Motor neuron (in vitro differentiated cells): ENCODE results near the gene USP48. TPM values are rescaled to one million over a fixed set of nuclear protein-coding genes. Genes with fewer than 3 reads are reported as not detected.
"Not testable (repeated sequence)": the region's sequence is repeated elsewhere in the genome, so short reads cannot be mapped to it uniquely, and the experiment has no call there.

Experiments used
- ATAC-seq, 8 experiments: fragments of 200-7000 bp; cut with Tn5 transposase; replicated peaks in 6 of 8; 2 replicates each; pipeline ENCODE4 v1.8.0; 2021; ENCODE audit warnings: mild to moderate bottlenecking in 8 of 8, moderate library complexity in 8 of 8
- H3K27ac ChIP-seq, 2 donors: fragments of 250-450 bp; sonication (Bioruptor Pico); 2 replicates each; pipeline ENCODE4 v1.9.0; 2021; ENCODE audit warnings: antibody characterized with exemption in 2 of 2, mild to moderate bottlenecking in 2 of 2, moderate library complexity in 1 of 2
- H3K4me1 ChIP-seq, 2 donors: fragments of 250-450 bp; sonication (Bioruptor Pico); replicated peaks in 1 of 2; 2 replicates each; pipeline ENCODE4 v1.6.1; 2021; ENCODE audit warnings: antibody characterized with exemption in 2 of 2, mild to moderate bottlenecking in 2 of 2, moderate library complexity in 1 of 2
- H3K4me3 ChIP-seq, 5 donors: fragments of 250-450 bp; sonication (Bioruptor Pico); 2 replicates each; pipeline ENCODE4 v1.9.0; 2021; ENCODE audit warnings: antibody characterized with exemption in 5 of 5, mild to moderate bottlenecking in 5 of 5, moderate library complexity in 4 of 5
- WGBS, 10 experiments: fragments of 450-650 bp; shearing (Covaris generic); methylation state at CpG; one replicate each; pipeline ENCODE4 v1.0.0; 2022; 5-methylcytosine and 5-hydroxymethylcytosine counted together
- in situ Hi-C, 9 experiments: fragments of 400-800 bp; cut with MboI; loops; one replicate each; pipeline ENCODE4 v1.15.0; 2021; ENCODE audit warnings: low sequenced_read_pairs in 9 of 9, low pct_unique_long_range_greater_than_20kb in 2 of 9; ENCODE audit not compliant: unreplicated experiment in 9 of 9
- total RNA-seq, 8 experiments: library from RNA; unstranded; fragments of 300-600 nt; gene quantifications; 2 replicates each; pipeline versions ENCODE4 v1.2.3 to v1.2.4, GENCODE V29; 2022

The USP48 gene
- total RNA-seq, 8 experiments from 2014 or later = 34.1 to 84.9 (median 54.9) TPM

DNA sequence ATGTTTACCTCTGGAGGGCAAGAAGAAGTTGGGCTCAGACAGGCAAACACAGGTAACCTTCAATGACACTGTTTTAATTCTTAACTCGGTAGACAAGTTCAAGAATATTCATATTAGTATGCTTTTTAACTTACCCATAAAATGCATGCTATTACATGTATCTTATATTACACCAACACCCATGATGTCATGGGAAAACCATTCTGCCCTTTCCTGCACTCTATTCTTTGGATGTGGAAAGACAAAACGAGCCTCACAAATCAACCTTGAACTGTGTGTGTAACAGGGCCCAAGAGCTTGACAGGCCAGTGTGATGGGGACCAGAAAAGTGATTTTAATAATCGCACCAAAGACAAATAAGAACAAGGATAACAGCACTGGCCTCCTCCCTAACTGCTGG lies 91.2 kb downstream of the USP48 start:
- in situ Hi-C loops = loop anchor here in 1 of 9 experiments (25.0 kb wide), 1 partner anchor 271 kb away; no protein-coding TSS in a partner anchor
- peak in 1 of 8 experiments; percentile 6 for ATAC-seq
- WGBS, 10 experiments = 35 to 100% (median 91%) methylated on average over 1 to 3 of the region's 3 CpGs

DNA sequence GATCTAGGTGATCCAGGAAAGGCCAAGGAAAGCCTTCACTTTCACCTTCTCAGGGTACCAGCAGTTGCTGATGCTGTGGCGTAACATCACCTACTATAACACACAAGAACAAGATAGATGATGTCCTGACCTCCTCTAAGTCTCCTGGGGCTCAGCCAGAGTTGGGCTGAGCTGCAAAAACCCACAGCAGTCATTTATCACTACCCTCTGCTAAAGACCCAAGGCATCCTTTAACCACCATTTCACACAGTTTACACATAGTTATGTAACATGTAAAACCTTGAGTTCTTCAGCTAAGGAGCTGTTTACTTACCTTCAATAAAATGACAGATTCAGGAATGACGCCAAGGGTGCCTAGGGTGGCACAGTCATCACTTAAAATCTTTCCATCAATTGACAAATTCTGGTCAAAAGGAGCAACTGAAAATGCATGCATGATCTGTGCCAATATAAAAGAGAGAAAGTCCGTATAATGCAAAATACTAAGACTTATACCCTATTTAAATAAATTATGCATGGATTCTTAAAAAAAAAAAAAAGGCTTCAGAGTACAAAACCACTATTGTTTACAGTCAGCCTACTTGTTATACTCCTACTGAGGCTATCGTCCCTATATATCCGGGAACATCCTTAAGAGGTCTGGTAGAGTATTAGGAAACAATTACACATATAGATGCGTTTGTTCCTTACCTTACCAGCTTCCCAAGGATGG lies 93.1 kb downstream of the USP48 start:
- peak; percentile 38 to 95 (median 89) for ATAC-seq
- Histone ChIP-seq H3K27ac (peak overlapping the region in 1 of 2 donors; percentile 46), H3K4me3 (no peak overlapping the region), H3K4me1 (peaks cover 13% of the 10 kb centered on the region in 2 donors)
- 0 to 100% (median 81%) methylated on average over 2 to 6 of the region's 6 CpGs for WGBS, 10 experiments
- in situ Hi-C loops = loop anchor here in 1 of 9 experiments (25.0 kb wide), 1 partner anchor 272 kb away; no protein-coding TSS in a partner anchor

More for the DNA sequence above, 91.2 kb downstream of the USP48 start:
- Histone ChIP-seq H3K4me1 (peaks cover 13% of the 10 kb centered on the region in 2 donors), H3K4me3 (no peak overlapping the region), H3K27ac (no peak overlapping the region)

DNA sequence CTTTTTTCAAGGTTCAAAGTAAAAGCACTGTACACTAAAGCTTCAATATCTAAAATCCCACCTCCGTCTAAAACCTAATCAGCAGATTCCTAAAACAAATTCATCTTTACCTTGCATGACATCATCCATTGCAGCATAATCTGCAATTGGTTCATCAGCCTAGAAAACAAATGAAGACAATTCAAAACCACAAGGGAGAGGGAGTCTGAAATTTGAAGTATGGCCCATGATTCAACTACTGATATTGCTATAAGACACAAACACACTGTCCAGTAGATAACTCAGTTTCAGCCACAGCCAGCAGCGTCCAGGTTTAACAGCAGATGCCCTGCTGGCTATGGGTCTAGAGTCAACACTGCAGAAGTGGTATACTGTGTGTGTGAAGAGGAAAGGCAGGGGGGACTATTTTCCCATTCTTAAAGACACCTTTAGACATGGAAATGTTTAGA lies 95.8 kb downstream of the USP48 start:
- 71 to 100% (median 100%) methylated on average over 1 to 2 of the region's 2 CpGs; no CpG with 5 or more reads in 4 of the 10 experiments for WGBS, 10 experiments
- no peak overlapping the region for H3K27ac ChIP-seq
- ATAC-seq = peak in 1 of 8 experiments; percentile 23
- peaks cover 13% of the 10 kb centered on the region in 2 donors for H3K4me1 ChIP-seq
- H3K4me3 ChIP-seq = no peak overlapping the region
- in situ Hi-C loops = loop anchor here in 1 of 9 experiments (25.0 kb wide), 1 partner anchor 275 kb away; no protein-coding TSS in a partner anchor

DNA sequence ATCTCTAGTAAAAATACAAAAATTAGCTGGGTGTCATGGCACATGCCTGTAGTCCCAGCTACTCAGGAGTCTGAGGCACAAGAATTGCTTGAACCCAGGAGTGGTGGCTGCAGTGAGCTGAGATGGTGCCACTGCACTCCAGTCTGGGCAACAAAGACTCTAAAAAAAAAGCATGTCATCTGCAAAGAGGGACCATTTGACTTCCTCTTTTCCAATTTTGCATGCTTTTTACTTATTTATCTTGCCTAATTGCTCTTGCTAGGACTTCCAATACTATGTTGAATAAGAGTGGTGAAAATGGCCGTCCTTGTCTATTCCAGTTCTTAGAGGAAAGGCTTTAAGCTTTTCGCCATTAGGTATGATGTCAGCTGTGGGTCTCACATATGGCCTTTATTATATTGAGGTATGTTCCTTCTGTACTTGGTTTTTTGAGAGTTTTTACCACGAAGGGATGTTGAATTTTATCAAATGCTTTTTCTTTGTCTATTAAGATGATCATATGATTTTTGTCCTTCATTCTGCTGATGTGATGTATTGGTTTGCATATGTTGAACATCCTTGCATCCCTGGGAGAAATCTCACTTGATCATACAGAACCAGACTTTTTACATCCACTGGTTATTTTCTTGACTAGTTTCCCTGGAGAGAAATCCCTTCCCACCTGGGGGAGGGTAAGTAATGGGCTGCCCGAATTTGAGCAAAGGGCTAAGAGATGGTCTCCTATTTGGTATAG lies 96.8 kb downstream of the USP48 start:
- H3K27ac ChIP-seq = no peak overlapping the region
- in situ Hi-C loops = loop anchor here in 1 of 9 experiments (25.0 kb wide), 1 partner anchor 276 kb away; no protein-coding TSS in a partner anchor
- 68 to 100% (median 100%) methylated on average over 1 to 4 of the region's 4 CpGs for WGBS, 10 experiments
- no peak for ATAC-seq
- peaks cover 15 to 16% of the 10 kb centered on the region in 2 donors for H3K4me1 ChIP-seq
- no peak overlapping the region for H3K4me3 ChIP-seq

DNA sequence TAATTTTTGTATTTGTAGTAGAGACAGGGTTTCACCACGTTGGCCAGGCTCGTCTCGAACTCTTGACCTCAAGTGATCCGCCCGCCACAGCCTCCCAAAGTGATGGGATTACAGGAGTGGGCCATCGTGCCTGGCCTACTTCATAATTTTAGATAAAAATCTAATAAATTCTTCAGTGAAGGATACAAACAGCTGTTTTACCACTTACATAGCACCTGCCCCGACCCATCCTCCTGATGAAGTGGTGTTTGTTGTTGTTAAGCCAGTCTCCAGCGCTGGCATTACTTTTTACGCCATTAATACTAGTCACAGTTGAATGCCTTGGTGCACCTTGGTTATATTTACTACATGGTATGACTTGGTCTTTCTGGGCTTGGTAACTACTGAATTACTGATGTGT lies 101.5 kb downstream of the USP48 start:
- 72 to 100% (median 96%) methylated on average over 1 to 9 of the region's 9 CpGs; no CpG with 5 or more reads in 1 of the 10 experiments for WGBS, 10 experiments
- H3K4me1 ChIP-seq = peaks cover 16 to 32% of the 10 kb centered on the region in 2 donors
- in situ Hi-C loops = loop anchor here in 1 of 9 experiments (25.0 kb wide), 1 partner anchor 281 kb away; no protein-coding TSS in a partner anchor
- H3K4me3 ChIP-seq = no peak overlapping the region
- no peak for ATAC-seq
- H3K27ac ChIP-seq = no peak overlapping the region

DNA sequence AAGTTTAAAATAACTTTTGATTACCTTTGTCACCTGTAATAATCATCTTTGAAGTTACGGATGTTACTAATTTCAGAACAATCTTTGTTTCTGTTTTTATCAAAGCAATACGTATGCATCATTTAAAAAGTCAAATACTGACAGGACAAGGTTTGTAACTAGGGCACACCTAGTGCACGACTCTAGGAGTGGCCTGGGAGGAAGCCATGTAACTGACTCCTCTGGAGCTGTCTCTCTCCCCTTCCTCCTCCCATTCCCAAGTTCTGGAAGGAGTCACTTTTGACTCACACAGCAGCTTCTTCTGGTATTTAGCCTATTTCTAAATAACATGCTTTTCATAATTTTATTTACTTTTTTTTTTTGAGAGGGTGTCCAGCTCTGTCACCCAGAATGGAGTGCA lies 102.0 kb downstream of the USP48 start:
- Histone ChIP-seq H3K4me3 (no peak overlapping the region), H3K4me1 (peaks cover 22 to 37% of the 10 kb centered on the region in 2 donors), H3K27ac (no peak overlapping the region)
- WGBS, 10 experiments = 57 to 100% (median 85%) methylated on average over 1 to 3 of the region's 3 CpGs
- peak in 1 of 8 experiments; percentile 45 for ATAC-seq
- in situ Hi-C loops = loop anchor here in 1 of 9 experiments (25.0 kb wide), 1 partner anchor 281 kb away; no protein-coding TSS in a partner anchor

DNA sequence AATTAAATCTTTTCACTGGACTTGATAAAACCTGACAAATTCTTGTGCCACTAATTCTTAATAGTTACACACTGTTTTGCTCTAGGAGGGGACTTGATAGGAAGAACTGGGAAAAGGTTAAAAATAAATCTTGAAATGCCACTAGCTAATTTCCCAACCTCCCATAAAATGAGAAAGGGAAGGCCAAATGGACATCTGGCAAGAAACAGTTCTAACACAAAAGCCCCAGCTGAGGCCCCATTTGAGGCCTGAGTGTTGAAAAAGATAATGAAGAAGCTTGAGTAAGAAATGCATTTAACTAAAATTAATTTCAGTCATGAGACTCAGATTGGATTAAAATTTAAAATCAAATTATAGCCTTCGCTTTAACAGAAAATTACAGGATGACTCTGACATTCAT lies 102.6 kb downstream of the USP48 start:
- in situ Hi-C loops = loop anchor here in 1 of 9 experiments (25.0 kb wide), 1 partner anchor 282 kb away; no protein-coding TSS in a partner anchor
- ATAC-seq = peak in 2 of 8 experiments; percentile 24 to 31

DNA sequence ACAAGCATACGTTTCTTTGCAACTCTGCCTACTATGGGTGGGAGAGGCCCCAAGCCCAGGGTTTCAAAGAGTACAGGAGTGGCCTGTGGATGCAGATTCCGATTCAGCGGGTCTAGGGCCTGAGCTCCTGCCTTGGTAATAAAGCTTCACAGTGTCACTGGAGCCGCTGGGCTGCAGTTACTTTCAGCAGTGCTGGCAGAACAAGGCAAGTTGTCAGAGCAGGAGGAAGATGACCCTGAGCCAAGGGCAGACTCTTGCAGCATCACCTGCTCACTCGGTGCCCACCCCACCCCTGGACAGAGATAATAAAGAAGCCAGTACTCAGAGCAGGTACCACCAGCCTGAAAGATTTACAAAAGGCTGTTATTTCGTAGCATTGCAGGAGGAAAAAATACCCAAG lies 105.8 kb downstream of the USP48 start:
- Histone ChIP-seq H3K27ac (no peak overlapping the region), H3K4me3 (no peak overlapping the region), H3K4me1 (peaks cover 32 to 55% of the 10 kb centered on the region in 2 donors)
- WGBS, 10 experiments = 72 to 100% (median 95%) methylated on average over 2 to 6 of the region's 6 CpGs; no CpG with 5 or more reads in 3 of the 10 experiments
- in situ Hi-C loops = loop anchor here in 1 of 9 experiments (25.0 kb wide), 1 partner anchor 285 kb away; no protein-coding TSS in a partner anchor
- ATAC-seq = peak in 1 of 8 experiments; percentile 6

More for the DNA sequence above, 102.6 kb downstream of the USP48 start:
- 33 to 100% (median 85%) methylated on average over 1 of the region's 1 CpG; no CpG with 5 or more reads in 1 of the 10 experiments for WGBS, 10 experiments
- Histone ChIP-seq H3K27ac (no peak overlapping the region), H3K4me3 (no peak overlapping the region), H3K4me1 (peaks cover 25 to 43% of the 10 kb centered on the region in 2 donors)

DNA sequence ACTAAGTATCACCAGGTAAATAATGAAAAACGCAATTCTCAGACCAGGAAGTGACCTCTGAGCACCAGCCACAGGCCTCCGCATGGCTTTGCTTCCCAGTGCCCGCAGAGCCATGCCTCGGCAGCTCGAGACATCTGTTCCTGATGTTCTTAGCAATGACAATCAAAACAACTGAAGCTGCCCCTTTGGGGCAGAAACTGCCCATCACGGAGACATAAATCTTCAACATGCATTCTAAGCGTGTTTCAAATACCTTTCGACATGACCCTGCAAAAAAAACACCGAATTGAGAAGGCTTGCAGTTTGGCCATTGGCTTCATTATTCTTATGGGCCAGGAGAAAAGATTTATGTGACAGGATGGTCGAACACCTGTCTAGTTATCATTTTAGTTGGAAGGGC lies 108.0 kb downstream of the USP48 start:
- WGBS, 10 experiments = 20 to 100% (median 77%) methylated on average over 1 to 10 of the region's 10 CpGs; no CpG with 5 or more reads in 1 of the 10 experiments
- no peak overlapping the region for H3K27ac ChIP-seq
- in situ Hi-C loops = loop anchor here in 3 of 9 experiments (25.0 kb wide), 3 partner anchors 163 to 438 kb away; partner anchors contain the start of gene ALPL (in 1 of the 3)

DNA sequence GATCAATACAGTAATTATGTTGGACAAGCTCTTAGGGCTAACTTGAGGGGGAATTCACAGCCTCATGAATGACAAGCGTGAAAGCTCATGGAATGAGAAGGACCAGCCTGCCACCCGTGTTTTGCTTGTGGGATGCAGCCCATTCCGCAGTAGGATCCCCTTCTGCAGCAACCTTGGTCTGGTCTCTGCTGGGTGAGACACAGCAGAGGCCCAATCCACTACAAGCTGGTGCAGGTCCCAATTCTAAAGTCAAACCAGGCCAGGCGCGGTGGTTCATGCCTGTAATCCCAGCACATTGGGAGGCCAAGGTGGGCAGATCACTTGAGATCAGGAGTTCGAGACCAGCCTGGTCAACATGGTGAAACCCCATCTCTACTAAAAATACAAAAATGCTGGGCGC lies 109.1 kb downstream of the USP48 start:
- not testable (repeated sequence) for ATAC-seq, H3K4me3 ChIP-seq, H3K27ac ChIP-seq
- in situ Hi-C loops = loop anchor here in 2 of 9 experiments (25.0 kb wide), 2 partner anchors 162 to 437 kb away; partner anchors contain the start of gene ALPL (in 1 of the 2)
- peaks cover 17 to 36% of the 10 kb centered on the region in 2 donors for H3K4me1 ChIP-seq
- 71 to 100% (median 86%) methylated on average over 1 to 7 of the region's 7 CpGs; no CpG with 5 or more reads in 3 of the 10 experiments for WGBS, 10 experiments

More for the DNA sequence above, 108.0 kb downstream of the USP48 start:
- ATAC-seq = no peak
- no peak overlapping the region for H3K4me3 ChIP-seq
- H3K4me1 ChIP-seq = peaks cover 20 to 43% of the 10 kb centered on the region in 2 donors

DNA sequence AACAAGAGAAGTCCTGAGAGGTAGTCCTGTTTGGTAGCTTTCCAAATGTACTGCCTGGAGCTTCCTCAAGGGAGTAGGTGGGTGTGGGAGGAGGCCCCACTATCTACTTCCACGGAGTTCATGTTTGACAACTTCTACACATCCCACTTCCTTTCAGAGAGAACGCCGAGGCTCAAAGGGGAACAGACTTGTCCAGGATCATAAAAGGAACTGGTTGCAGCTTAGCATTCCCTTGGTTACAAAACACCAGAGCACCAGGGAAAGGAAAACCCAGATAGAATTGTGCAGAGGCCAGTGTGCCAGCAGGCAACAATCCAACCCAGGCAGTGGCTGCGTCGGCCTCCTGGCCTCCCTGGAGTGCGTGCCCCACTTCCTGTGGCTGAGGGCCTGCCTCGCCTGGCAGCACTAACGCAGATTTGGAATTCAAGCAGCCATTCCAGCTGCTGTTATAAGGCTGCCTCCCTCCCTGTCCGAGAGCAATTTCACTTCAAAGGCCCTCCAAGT lies 109.6 kb downstream of the USP48 start:
- WGBS, 10 experiments = 0 to 76% (median 57%) methylated on average over 1 to 7 of the region's 9 CpGs; no CpG with 5 or more reads in 2 of the 10 experiments
- ATAC-seq = peak in 2 of 8 experiments; percentile 4
- in situ Hi-C loops = loop anchor here in 2 of 9 experiments (25.0 kb wide), 2 partner anchors 161 to 436 kb away; partner anchors contain the start of gene ALPL (in 1 of the 2)
- Histone ChIP-seq H3K4me3 (no peak overlapping the region), H3K4me1 (peaks cover 19 to 39% of the 10 kb centered on the region in 2 donors), H3K27ac (no peak overlapping the region)
